IMR-90 (cell line): ENCODE data around the gene KCNT2. TPM values are rescaled to one million over a fixed set of nuclear protein-coding genes. Genes with fewer than 3 reads are reported as not detected.
"Not testable (repeated sequence)": the region's sequence is repeated elsewhere in the genome, so short reads cannot be mapped to it uniquely, and the experiment has no call there.

Source experiments
- ATAC-seq: fragments of 200-7000 bp; cut with Tn5 transposase; 2 replicates; pipeline ENCODE4 v1.9.1; 2020; ENCODE audit warnings: low read depth, mild to moderate bottlenecking, moderate library complexity
- BruUV-seq: library from RNA; stranded (reverse); fragments of 400-500 nt; replicated peaks from 2 replicates; lab custom pipeline; 2021; lab: Mats Ljungman, UMichigan
- CTCF ChIA-PET: fragments of 300-600 bp; formaldehyde crosslinking; extraction: SDS; loops from one replicate; lab custom pipeline; 2021; ENCODE audit warnings: antibody characterized with exemption; lab: Yijun Ruan, JAX
- POLR2A ChIA-PET: fragments of 300-600 bp; sonication (Branson Sonifier 250); formaldehyde crosslinking; loops from one replicate; lab custom pipeline; 2022; ENCODE audit warnings: antibody characterized with exemption; ENCODE audit not compliant: unreplicated experiment; lab: Charles Lee
- DNase-seq: peaks from one replicate; pipeline ENCODE4 v3.0.0; 2013
- H2AFZ ChIP-seq: replicated peaks from 2 replicates; pipeline ENCODE3; 2013; ENCODE audit warnings: low read length, mild to moderate bottlenecking; ENCODE audit not compliant: poor library complexity
- H2AK5ac ChIP-seq: 2 replicates; pipeline ENCODE4 v1.6.1; 2013; ENCODE audit warnings: low read depth, low read length, inconsistent platforms
- H2AK9ac ChIP-seq: replicated peaks from 2 replicates; pipeline ENCODE3; 2013; ENCODE audit warnings: mild to moderate bottlenecking, low read depth, low read length, moderate library complexity; ENCODE audit not compliant: poor library complexity
- H2BK120ac ChIP-seq: 2 replicates; pipeline ENCODE4 v1.6.1; 2013; ENCODE audit warnings: low read depth, low read length, inconsistent platforms
- H2BK15ac ChIP-seq: 3 replicates; pipeline ENCODE4 v1.6.1; 2013; ENCODE audit warnings: low read depth, low read length, inconsistent platforms
- H2BK20ac ChIP-seq: 2 replicates; pipeline ENCODE4 v1.6.1; 2013; ENCODE audit warnings: low read depth, mild to moderate bottlenecking, inconsistent platforms, low read length, moderate library complexity
- H2BK5ac ChIP-seq: 2 replicates; pipeline ENCODE4 v1.6.1; 2013; ENCODE audit warnings: mild to moderate bottlenecking, low read depth, low read length, inconsistent platforms; ENCODE audit not compliant: poor library complexity, severe bottlenecking
- H3K14ac ChIP-seq: replicated peaks from 2 replicates; pipeline ENCODE4 v1.6.1; 2013; ENCODE audit warnings: low read depth, low read length, inconsistent platforms
- H3K18ac ChIP-seq: 2 replicates; pipeline ENCODE4 v1.6.1; 2013; ENCODE audit warnings: low read depth, low read length, control low read depth
- H3K23ac ChIP-seq: 2 replicates; pipeline ENCODE4 v1.6.1; 2013; ENCODE audit warnings: low read depth, low read length, inconsistent platforms
- H3K27ac ChIP-seq: 2 replicates; pipeline ENCODE4 v1.5.1; 2013; ENCODE audit warnings: mild to moderate bottlenecking, control low read depth, low read length; ENCODE audit not compliant: insufficient read depth
- H3K27me3 ChIP-seq: 2 replicates; pipeline ENCODE4 v1.6.1; 2013; ENCODE audit warnings: low read length; ENCODE audit not compliant: control insufficient read depth, insufficient read depth
- H3K36me3 ChIP-seq: 2 replicates; pipeline ENCODE4 v1.6.1; 2013; ENCODE audit warnings: low read length, mixed read lengths; ENCODE audit not compliant: control insufficient read depth, insufficient read depth
- H3K4ac ChIP-seq: 2 replicates; pipeline ENCODE4 v1.6.1; 2013; ENCODE audit warnings: low read depth, low read length, inconsistent platforms
- H3K4me1 ChIP-seq: 2 replicates; pipeline ENCODE4 v1.6.1; 2013; ENCODE audit warnings: low read length, mixed read lengths; ENCODE audit not compliant: control insufficient read depth, insufficient read depth
- H3K4me2 ChIP-seq: 2 replicates; pipeline ENCODE4 v1.6.1; 2013; ENCODE audit warnings: low read depth, mild to moderate bottlenecking, control low read depth, low read length, moderate library complexity
- H3K4me3 ChIP-seq: 2 replicates; pipeline ENCODE4 v1.5.1; 2013; ENCODE audit warnings: low read depth, mild to moderate bottlenecking, control low read depth, low read length, moderate library complexity; ENCODE audit not compliant: insufficient read depth
- H3K56ac ChIP-seq: 2 replicates; pipeline ENCODE4 v1.6.1; 2013; ENCODE audit warnings: low read length, inconsistent platforms; ENCODE audit not compliant: insufficient read depth; ENCODE audit errors: extremely low read depth
- H3K79me1 ChIP-seq, 2 experiments: 2 replicates each; pipeline ENCODE4 v1.6.1; 2013; ENCODE audit warnings: low read length in 2 of 2, inconsistent platforms in 1 of 2, low read depth in 1 of 2
- H3K9ac ChIP-seq: 2 replicates; pipeline ENCODE4 v1.6.1; 2013; ENCODE audit warnings: low read depth, low read length, control low read depth
- H3K9me1 ChIP-seq: 2 replicates; pipeline ENCODE4 v1.6.1; 2013; ENCODE audit warnings: low read length, inconsistent platforms; ENCODE audit not compliant: insufficient read depth
- H3K9me3 ChIP-seq: 2 replicates; pipeline ENCODE4 v1.6.1; 2013; ENCODE audit warnings: low read length; ENCODE audit not compliant: control insufficient read depth, insufficient read depth
- H4K20me1 ChIP-seq: 2 replicates; pipeline ENCODE4 v1.6.1; 2013; ENCODE audit warnings: low read length, inconsistent platforms; ENCODE audit not compliant: insufficient read depth
- H4K5ac ChIP-seq: 2 replicates; pipeline ENCODE4 v1.6.1; 2013; ENCODE audit warnings: mild to moderate bottlenecking, low read depth, low read length, control low read depth
- H4K8ac ChIP-seq, 2 experiments: 2 replicates each; pipeline ENCODE4 v1.6.1; 2013; ENCODE audit warnings: low read depth in 2 of 2, low read length in 2 of 2, control low read depth in 1 of 2, inconsistent platforms in 1 of 2
- H4K91ac ChIP-seq: 2 replicates; pipeline ENCODE4 v1.6.1; 2013; ENCODE audit warnings: low read depth, low read length, inconsistent platforms; ENCODE audit not compliant: insufficient read depth
- WGBS, 2 experiments: methylation state at CpG; one replicate each; pipeline versions ENCODE4 v1.1.5 to v1.1.7; 2013; ENCODE audit warnings: missing lambda C conversion rate in 2 of 2; ENCODE audit not compliant: insufficient read length in 1 of 2; ENCODE audit errors: extremely low coverage in 2 of 2; 5-methylcytosine and 5-hydroxymethylcytosine counted together
- dilution Hi-C: fragments of 300-500 bp; cut with HindIII; formaldehyde crosslinking; loops from one replicate; pipeline ENCODE4 v1.14.3; 2018; ENCODE audit warnings: low sequenced_read_pairs; ENCODE audit not compliant: unreplicated experiment
- in situ Hi-C: fragments of 300-500 bp; cut with MboI; formaldehyde crosslinking; loops from 3 replicates; pipeline ENCODE4 v1.14.3; 2019; ENCODE audit warnings: low sequenced_read_pairs, inconsistent platforms, mixed read lengths
- intact Hi-C: fragments of 100-400 bp; cut with micrococcal nuclease; formaldehyde crosslinking; loops from 2 replicates; pipeline ENCODE4 v1.10.0; 2022
- polyA plus RNA-seq, 3 experiments: library from polyadenylated mRNA; depleted of rRNA; stranded (reverse); fragments of >200 nt; gene quantifications; 2 replicates each; pipeline ENCODE4 v1.2.3, GENCODE V29; 2012; ENCODE audit warnings: low replicate concordance in 1 of 3
- total RNA-seq: library from RNA; depleted of rRNA; stranded (reverse); fragments of >200 nt; gene quantifications from 2 replicates; pipeline ENCODE4 v1.2.3, GENCODE V29; 2012

KCNT2 gene
- total and polyA plus RNA-seq, 2 of the 4 experiments (the other 2 are of a cell fraction), result 0.22 to 0.72 TPM

GRCh38 chr1:196504224-196504623, 104.0 kb downstream of the KCNT2 start:
- BruUV-seq, in situ Hi-C loops, H3K4me1 ChIP-seq, POLR2A ChIA-PET, H3K79me1 ChIP-seq, DNase-seq, H2AK5ac ChIP-seq, H3K27ac ChIP-seq, H3K4me2 ChIP-seq, H2BK5ac ChIP-seq, H4K91ac ChIP-seq, H2AK9ac ChIP-seq, H3K18ac ChIP-seq, dilution Hi-C loops, H2BK20ac ChIP-seq, H3K27me3 ChIP-seq, H3K9ac ChIP-seq, CTCF ChIA-PET, H3K56ac ChIP-seq, H3K23ac ChIP-seq, H4K8ac ChIP-seq, H2AFZ ChIP-seq, H3K4ac ChIP-seq, H4K20me1 ChIP-seq, H3K9me3 ChIP-seq, H3K9me1 ChIP-seq, H3K4me3 ChIP-seq, H3K36me3 ChIP-seq, intact Hi-C loops, ATAC-seq, H4K5ac ChIP-seq, H2BK120ac ChIP-seq, H3K14ac ChIP-seq, H2BK15ac ChIP-seq: not testable (repeated sequence)
- WGBS, 2 experiments, result no CpG with 5 or more reads among the region's 1 CpG
